Measurements from ENCODE around the gene DPP6.

Gene DPP6

GRCh38 chr7:154424350-154424749 lies 372.2 kb downstream of the DPP6 start:
- no peak for DNase-seq

GRCh38 chr7:154425271-154425670 lies 373.1 kb downstream of the DPP6 start:
- DNase-seq, result no peak

GRCh38 chr7:154426778-154427177 lies 374.6 kb downstream of the DPP6 start:
- no peak for DNase-seq

GRCh38 chr7:154427533-154427932 lies 375.3 kb downstream of the DPP6 start:
- no peak for DNase-seq

GRCh38 chr7:154429666-154430404 lies 377.6 kb downstream of the DPP6 start:
- no peak for DNase-seq

GRCh38 chr7:154430640-154431039 lies 378.4 kb downstream of the DPP6 start:
- no peak for DNase-seq

- no peak for DNase-seq
These were observed 378.8 kb downstream of the DPP6 start for GRCh38 chr7:154431045-154431444.

- no peak for DNase-seq
These were observed 381.7 kb downstream of the DPP6 start for GRCh38 chr7:154433632-154434598.

- no peak for DNase-seq
These were observed 384.4 kb downstream of the DPP6 start for GRCh38 chr7:154436560-154436959.

GRCh38 chr7:154437234-154437633 lies 385.0 kb downstream of the DPP6 start:
- DNase-seq, result no peak

GRCh38 chr7:154438571-154439367 lies 386.6 kb downstream of the DPP6 start:
- no peak for DNase-seq

- no peak for DNase-seq
These were observed 387.9 kb downstream of the DPP6 start for GRCh38 chr7:154440058-154440457.

GRCh38 chr7:154440651-154441050 lies 388.5 kb downstream of the DPP6 start:
- no peak for DNase-seq

GRCh38 chr7:154441811-154442210 lies 389.6 kb downstream of the DPP6 start:
- no peak for DNase-seq

GRCh38 chr7:154442939-154443338 lies 390.7 kb downstream of the DPP6 start:
- no peak for DNase-seq

GRCh38 chr7:154450451-154450850 lies 398.3 kb downstream of the DPP6 start:
- no peak for DNase-seq

- no peak for DNase-seq
These were observed 399.6 kb downstream of the DPP6 start for GRCh38 chr7:154451480-154452457.

GRCh38 chr7:154463794-154464193 lies 411.6 kb downstream of the DPP6 start:
- no peak for DNase-seq

GRCh38 chr7:154469652-154470051 lies 417.5 kb downstream of the DPP6 start:
- DNase-seq, result no peak

- no peak for DNase-seq
These were observed 420.1 kb downstream of the DPP6 start for GRCh38 chr7:154472343-154472742.

GRCh38 chr7:154473360-154473759 lies 421.2 kb downstream of the DPP6 start:
- DNase-seq, result no peak

Measured in CD4-positive, alpha-beta T cell treated with Interleukin-17A for 4 hours (primary cell).